Left renal pelvis (tissue), 4 donors: ENCODE measurements around the gene SEC14L1. TPM values are rescaled to one million over a fixed set of nuclear protein-coding genes. Genes with fewer than 3 reads are reported as not detected.
"Not testable (repeated sequence)": the region's sequence is repeated elsewhere in the genome, so short reads cannot be mapped to it uniquely, and the experiment has no call there.

Source experiments
- DNase-seq, 4 donors: peaks; one replicate each; pipeline ENCODE4 v3.0.0-alpha.2; 2013; ENCODE audit warnings: low read depth in 4 of 4, low spot score in 3 of 4
- polyA plus RNA-seq, 4 donors: library from polyadenylated mRNA; unstranded; fragments of 120-200 nt; gene quantifications; one replicate each; pipeline ENCODE4 v1.2.1, GENCODE V29; 2013; ENCODE audit not compliant: insufficient read length in 4 of 4

Gene SEC14L1
- polyA plus RNA-seq, 4 donors, result 52.7 to 110 (median 98.6) TPM

DNA sequence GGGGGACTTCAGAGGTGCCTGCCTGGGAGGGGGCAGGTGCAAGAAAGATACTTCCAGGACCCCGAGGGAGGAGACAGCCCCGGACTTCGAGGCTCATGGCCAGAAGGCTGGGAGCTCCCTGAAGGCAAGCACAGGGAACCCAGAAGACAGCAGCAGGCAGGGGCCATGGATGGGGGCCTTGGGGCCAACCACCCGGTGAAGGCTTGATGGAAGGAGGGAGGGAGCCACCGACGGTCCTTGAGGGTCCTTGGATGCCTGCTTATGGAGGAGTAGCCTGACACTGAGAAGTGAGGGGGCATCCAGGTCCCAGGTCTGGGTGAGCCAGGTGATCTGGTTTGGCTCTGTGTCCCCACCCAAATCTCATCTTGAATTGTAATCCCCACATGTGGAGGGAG lies 89.7 kb downstream of the SEC14L1 start:
- DNase-seq, result no peak

DNA sequence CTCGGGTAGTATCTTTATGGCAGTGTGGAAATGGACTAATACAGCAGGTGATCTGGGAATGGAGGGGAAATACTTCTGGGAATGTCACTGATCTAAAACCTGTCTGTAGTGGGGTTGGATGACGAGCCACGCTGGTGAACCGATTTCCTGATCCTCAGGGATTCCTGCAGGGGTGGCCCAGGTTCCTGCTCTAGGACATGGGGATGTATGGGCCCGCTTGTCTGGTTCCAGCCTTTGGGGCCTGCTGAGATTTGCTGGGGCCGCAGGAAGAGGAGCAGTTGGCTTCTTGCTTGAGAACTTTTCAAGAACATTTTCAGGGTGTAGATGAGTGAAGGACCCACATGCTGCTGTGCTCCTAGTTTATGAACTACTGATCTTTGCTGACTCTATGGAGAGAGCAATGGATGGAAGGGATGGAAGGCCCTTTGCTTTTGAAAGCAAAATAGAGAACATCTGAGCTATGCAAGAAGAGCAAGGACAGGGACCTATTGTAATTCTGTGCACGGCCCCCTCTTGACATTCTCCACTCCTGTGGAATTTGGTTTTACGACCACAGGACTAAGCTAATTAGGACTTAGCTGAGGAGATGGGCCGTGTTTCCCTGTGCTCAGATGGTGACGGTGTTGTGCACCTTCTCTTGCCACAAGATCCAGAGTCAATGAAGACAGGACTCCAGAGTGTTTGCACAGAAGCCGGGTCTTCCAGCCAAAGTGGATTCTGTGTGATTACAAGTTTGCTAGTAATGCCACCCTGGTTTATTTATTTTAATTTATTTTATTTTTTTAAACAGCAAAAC lies 90.5 kb downstream of the SEC14L1 start:
- DNase-seq, result no peak

GRCh38 chr17:77233127-77233526 lies 92.4 kb downstream of the SEC14L1 start:
- DNase-seq, result no peak

DNA sequence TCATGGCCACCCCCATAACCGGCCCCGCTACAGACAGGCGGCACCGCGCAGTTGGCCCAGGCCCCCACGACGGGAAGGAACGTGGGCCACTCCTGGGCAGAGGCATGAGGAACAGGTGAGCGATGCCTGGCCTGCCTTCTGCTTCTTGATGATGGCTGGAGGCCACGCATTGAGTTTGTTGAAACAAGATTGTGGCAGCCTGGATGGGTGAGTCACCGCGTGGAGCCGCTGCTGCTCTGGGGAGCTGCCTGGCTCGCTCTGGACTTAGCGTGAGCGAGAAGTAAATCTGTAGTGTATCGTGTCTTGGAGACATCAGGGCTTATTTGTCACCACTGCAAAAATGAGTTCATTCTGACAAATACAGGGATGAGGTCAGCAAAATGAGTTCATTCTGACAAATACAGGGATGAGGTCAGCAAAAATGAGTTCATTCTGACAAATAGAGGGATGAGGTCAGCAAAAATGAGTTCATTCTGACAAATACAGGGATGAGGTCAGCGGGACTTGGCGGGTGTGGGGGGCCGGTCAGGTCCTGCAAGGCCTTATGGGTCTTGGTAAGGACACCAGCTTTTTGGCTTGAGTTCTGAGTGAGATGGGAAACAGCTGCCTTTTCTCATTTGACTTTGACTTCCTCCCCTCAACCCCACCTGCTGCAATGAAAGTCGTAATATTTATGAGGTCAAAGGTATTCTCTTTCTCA lies 93.0 kb downstream of the SEC14L1 start:
- no peak for DNase-seq

- no peak for DNase-seq
These were observed 93.9 kb downstream of the SEC14L1 start for GRCh38 chr17:77234695-77235094.

GRCh38 chr17:77235370-77235941 lies 94.7 kb downstream of the SEC14L1 start:
- no peak for DNase-seq

DNA sequence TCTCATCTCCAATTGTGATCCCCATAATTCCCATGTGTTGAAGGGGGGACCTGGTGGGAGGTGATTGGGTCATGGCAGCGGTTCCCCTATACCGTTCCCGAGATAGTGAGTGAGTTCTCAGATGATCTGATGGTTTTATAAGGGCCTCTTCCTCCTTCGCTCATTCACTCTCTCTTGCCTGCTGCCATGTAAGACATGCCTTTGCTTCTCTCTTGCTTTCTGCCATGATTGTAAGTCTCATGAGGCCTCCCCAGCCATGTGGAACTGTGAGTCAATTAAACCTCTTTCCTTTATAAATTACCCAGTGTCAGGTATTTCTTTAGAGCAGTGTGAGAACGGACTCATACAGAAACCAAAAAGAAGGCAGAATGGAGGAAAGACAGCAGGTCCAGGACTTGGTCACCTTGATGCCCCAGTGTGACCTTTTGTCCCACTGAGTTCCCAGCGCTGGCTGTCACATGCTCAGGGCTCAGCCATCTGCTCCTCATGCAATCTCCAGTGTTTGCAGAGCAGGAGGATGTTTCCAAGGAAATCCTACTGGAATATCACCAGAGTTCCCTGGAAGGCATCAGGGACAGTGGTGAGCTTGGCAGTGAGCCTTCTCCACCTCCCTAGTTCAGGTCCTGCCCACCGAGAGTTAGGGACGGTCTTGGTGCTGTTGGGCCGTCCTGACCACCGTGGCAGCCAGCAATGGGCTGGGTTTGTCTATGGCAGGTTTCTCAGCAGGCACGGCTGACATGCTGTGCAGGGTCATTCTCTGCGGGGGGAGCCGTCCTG lies 96.7 kb downstream of the SEC14L1 start:
- DNase-seq, result no peak

DNA sequence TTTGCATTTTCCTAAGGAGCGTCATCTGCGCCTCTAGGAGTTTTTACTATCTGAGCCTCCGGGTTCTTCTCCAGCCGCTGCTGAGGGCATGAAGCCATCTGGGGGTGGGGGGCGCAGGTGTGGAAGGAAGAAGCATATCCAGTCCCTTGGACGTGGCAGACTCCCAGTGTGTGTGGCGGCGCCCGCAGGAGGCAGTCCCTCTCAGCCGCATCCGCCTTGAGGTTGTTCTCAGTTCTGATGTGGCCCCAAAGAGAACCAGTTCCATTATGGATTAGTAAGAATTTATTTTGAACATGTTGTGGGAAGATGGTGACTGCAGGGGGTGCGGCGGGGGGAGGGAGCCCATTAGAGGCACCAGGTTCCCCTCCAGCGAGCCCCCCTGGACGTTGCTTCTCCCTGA lies 100.2 kb downstream of the SEC14L1 start:
- no peak for DNase-seq

DNA sequence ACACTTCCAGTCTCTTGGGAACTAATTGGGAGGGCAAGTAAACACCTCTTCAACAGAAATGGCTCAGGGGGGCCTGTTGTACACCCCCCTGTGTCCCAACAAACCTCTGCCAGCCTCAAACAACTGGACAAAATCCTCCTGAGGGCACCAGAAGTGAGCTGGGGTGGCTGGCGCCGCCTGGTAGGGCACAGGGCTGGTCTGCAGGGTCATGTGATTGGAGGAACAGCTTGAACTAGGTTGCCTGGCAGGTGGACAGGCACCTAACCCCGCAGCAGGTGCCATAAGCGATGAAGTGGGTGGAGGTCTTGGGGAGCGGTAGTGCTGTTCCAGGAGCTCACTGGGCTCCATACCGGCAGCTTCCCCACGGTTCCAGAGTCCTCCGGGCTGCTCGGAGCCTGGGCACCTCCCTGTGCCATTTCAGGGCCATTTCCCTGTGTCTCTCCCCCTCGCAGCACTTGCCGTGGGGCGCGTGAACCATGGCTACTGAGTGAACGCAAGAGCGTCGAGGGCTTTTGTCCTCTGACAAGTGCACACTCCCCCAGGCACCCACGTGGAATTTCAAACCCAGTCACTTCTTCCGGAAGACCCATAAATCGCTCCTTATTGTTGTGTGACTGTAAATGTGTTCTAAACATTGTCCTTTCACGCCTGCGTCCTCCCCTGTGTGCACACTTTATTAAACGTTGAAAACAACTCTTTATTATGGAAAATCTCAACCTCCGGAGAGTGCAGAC lies 101.5 kb downstream of the SEC14L1 start:
- no peak for DNase-seq

DNA sequence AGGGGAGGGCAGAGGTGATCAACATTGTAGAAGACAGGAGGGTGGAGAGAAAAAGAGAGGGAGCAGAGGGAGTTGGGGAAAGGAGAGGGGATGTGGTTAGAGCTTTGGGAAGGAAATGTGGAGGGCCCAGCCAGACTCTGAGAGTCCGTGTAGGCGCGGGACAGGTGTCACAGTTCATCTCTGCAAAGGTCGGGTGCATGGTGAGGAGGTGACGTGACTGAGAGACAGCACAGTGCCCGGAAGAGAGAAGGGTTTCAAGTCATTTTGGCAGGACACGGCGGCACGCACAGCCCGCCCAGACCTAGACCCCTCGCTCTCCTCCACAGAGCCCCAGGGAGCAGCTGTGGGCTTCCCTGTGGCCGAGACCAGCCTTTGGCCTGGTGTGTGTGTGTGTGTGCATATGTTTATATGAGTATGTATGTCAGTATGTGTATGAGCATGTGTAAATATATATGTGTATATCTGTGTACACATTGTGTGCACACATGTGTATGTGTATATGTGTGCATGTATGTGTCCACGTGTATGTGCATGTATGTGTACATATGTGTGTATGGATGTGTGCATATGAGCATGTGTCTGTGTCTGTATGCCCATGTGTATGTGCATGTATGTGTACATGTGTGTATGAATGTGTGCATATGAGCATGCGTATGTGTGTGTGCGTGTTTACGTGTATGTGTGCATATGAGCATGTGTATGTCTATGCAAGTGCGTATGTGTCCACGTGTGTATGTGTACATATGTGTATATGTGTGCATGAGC lies 104.6 kb downstream of the SEC14L1 start:
- DNase-seq, result no peak

- DNase-seq, result no peak
These were observed 105.6 kb downstream of the SEC14L1 start for GRCh38 chr17:77246110-77247047.

- peak in 1 of 4 donors; percentile 67 for DNase-seq
These were observed 106.3 kb downstream of the SEC14L1 start for GRCh38 chr17:77247048-77247541.

DNA sequence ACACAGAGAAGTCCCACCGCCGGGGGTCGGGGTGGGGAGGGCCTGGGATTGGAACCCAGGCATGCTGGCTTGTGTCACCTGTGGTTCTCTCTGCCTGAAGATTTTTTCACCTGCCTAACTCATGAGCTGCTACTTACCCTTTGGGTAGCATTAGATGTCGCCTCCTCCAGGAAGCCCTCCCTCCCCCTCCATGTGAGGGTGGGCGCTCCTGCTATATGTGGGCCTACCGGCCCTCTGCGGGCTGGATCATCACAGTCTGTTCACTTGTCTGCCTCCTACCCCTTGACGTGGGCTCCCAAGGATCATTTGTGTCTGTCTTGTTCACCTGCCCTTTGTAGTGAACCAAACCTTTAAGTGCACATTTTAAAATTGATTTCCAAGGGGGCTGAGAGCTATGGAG lies 106.8 kb downstream of the SEC14L1 start:
- DNase-seq, result no peak

DNA sequence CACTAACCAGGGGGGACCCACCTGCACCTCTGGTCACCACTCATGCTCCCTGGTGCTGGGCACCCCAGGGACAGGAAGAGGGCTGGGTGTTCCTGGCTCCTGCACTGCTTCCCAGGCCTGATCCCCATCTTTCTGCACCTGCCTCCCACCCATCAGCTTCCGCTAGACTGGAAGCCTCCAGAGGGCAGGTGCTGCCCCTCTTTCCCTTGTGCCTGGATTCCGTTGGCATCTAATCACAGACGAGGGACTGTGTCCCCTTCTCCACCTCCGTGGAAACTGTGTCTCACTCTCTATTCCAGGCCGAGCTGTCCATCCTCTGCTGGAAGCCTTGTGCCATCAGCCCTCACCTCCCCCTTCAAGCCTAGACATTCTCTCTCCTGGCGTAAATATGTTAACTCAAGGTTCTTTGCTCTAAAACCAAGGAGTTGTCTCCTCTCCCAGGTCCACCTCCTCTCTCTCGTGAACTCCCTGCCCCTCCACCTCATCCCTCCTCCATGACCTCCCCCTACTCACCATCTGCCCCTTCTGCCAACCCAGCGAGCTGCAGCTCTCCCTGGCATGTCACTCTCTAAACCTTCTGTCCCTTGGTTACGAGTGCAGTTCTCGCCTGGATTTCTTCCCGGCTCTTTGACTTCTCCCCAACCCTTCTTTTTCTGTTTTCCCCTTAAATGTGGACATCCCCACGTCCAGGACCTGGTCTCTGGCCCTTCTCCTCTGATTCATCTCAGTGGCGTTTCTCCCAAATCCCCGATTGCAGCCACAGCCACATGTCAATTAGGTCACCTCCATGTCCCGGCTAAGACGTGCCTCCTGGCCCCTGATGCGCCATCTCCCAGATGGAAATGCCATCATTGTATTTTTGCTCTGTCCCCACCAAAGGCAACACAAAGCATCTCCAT lies 107.7 kb downstream of the SEC14L1 start:
- DNase-seq, result no peak

DNA sequence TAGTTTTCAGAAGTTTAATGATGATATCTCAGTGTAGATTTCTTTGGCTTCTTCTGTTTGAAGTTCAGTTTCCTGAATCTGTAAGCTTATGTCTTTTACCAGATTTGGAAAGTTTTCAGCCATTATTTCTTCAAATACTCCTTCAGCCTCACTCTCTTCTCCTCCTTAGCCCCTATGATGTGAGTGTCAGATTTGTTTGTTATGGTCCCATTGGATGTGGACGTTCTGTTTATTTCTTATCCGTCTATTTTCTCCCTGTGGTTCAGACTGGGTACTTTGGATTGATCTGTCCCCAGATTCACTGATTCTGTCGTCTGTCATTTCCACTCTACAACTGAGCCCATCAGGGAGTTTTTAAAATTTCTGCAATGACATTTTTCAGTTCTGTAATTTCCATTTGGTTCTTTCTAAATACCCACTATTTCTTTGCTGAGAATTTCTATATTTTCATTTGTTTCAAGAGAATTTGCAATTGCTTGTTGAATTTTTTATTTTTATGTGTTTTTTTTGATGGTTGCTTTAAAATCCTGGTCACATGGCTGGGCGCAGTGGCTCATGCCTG lies 110.9 kb downstream of the SEC14L1 start:
- no peak for DNase-seq

GRCh38 chr17:77252306-77252705 lies 111.5 kb downstream of the SEC14L1 start:
- DNase-seq, result not testable (repeated sequence)

DNA sequence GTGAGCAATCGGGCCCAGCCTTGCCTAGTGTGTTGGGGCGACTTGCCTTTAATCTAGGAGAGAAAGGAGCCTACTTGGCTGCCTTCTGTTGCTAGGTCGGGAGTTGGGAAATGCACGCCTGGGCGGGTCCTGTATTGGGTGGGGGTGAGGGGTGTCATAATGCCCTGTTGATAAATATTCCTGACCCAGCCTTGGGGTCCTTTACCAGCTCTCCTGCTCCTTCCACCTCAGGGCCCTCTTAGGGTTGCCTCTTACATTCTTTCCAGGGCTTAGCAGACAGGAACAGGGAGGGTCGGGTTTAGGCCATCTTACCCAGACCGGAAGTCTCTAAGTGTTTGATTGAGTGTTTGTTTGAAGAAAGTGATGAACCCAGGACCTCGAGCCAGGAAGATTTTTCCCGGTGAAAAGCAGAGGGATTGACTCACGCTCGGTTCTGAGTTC lies 112.9 kb downstream of the SEC14L1 start:
- no peak for DNase-seq
